Activated B cell treated with CpG ODN at 0.5 μM for 24 hours (primary cell): ENCODE data around the gene MBNL2. TPM values are rescaled to one million over a fixed set of nuclear protein-coding genes. Genes with fewer than 3 reads are reported as not detected.

Experiments used
- ATAC-seq: fragments of 200-7000 bp; cut with Tn5 transposase; one replicate; pipeline ENCODE4 v1.10.0; 2021; ENCODE audit warnings: low read depth, mild to moderate bottlenecking, moderate library complexity
- CTCF ChIA-PET: fragments of 350-600 bp; sonication (Branson Sonifier 250); formaldehyde crosslinking; loops from one replicate; lab custom pipeline; 2021; ENCODE audit warnings: antibody characterized with exemption; lab: Charles Lee
- POLR2A ChIA-PET: fragments of 350-600 bp; sonication (Branson Sonifier 250); formaldehyde crosslinking; loops from one replicate; lab custom pipeline; 2021; ENCODE audit warnings: antibody characterized with exemption; lab: Charles Lee
- DNase-seq: peaks from one replicate; pipeline ENCODE4 v3.0.0; 2022
- H3K27ac Mint-ChIP-seq: one replicate; pipeline ENCODE4 v1.8.0; 2020; ENCODE audit warnings: mixed read lengths
- H3K27me3 Mint-ChIP-seq: one replicate; pipeline ENCODE4 v1.8.0; 2021; ENCODE audit warnings: mixed read lengths
- H3K36me3 Mint-ChIP-seq: one replicate; pipeline ENCODE4 v1.8.0; 2021; ENCODE audit warnings: low read depth, mixed read lengths
- H3K4me1 Mint-ChIP-seq: one replicate; pipeline ENCODE4 v1.8.0; 2021; ENCODE audit warnings: mixed read lengths
- H3K4me3 Mint-ChIP-seq: one replicate; pipeline ENCODE4 v1.8.0; 2020; ENCODE audit warnings: mild to moderate bottlenecking, mixed read lengths
- H3K9me3 Mint-ChIP-seq: one replicate; pipeline ENCODE4 v1.8.0; 2020; ENCODE audit warnings: mixed read lengths
- CTCF ChIP-seq: fragments of 200-600 bp; IDR thresholded peaks from one replicate; pipeline ENCODE4 v1.8.0; 2022; ENCODE audit warnings: antibody characterized with exemption, mild to moderate bottlenecking
- intact Hi-C: fragments of 100-400 bp; cut with micrococcal nuclease; formaldehyde crosslinking; loops from one replicate; pipeline ENCODE4 v1.15.1; 2024
- total RNA-seq: library from RNA; stranded (reverse); gene quantifications from 2 replicates; pipeline ENCODE4 v1.2.3, GENCODE V29; 2022

The MBNL2 gene
- total RNA-seq, 1 donor from 2014 or later = 18.8 TPM

DNA sequence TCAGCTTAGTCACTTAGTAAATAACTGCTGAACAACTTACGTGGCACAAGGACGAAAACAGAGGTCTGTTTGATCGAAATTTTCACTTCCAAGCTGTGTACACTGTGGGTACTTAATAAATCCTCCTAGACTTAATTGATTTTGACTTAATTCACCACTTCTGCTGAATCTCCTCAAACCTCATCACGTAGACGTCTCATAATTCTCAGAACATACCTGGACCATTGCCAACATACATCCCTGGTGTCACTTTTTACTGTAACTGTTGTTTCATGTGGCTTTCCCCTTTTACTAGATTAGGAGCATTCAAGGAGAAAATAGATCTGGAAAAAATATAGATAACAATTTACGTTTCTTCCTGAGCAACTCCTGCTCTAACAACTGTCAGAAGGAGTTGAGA, 105.0 kb downstream of the MBNL2 start:
- ChIA-PET POLR2A (no interaction called here), CTCF (interaction anchor here (1.4 kb wide), 1 partner anchor 217 kb away, joined by 4 read pairs; no protein-coding TSS in a partner anchor)
- H3K4me1 Mint-ChIP-seq = peaks cover 5% of the 10 kb centered on the region
- no peak for TF ChIP-seq CTCF
- DNase-seq (no peak), ATAC-seq (no peak)
- intact Hi-C loops = no loop called here
- peaks cover 16% of the 10 kb centered on the region for H3K36me3 Mint-ChIP-seq
- no peaks in the 10 kb centered on the region for H3K9me3 Mint-ChIP-seq
- H3K27me3 Mint-ChIP-seq = no peaks in the 10 kb centered on the region
- no peak overlapping the region for H3K27ac Mint-ChIP-seq
- no peak overlapping the region for H3K4me3 Mint-ChIP-seq

- TF ChIP-seq CTCF = no peak
- Mint-ChIP-seq H3K4me3 (no peak overlapping the region), H3K4me1 (peaks cover 5% of the 10 kb centered on the region), H3K36me3 (peaks cover 19% of the 10 kb centered on the region), H3K27ac (no peak overlapping the region), H3K27me3 (no peaks in the 10 kb centered on the region), H3K9me3 (no peaks in the 10 kb centered on the region)
- ChIA-PET POLR2A (no interaction called here), CTCF (interaction anchor here (1.4 kb wide), 1 partner anchor 218 kb away, joined by 4 read pairs; no protein-coding TSS in a partner anchor)
- DNase-seq = no peak
- no peak for ATAC-seq
- intact Hi-C loops = no loop called here
These were observed 105.5 kb downstream of the MBNL2 start for GRCh38 chr13:97327506-97328221.

- Mint-ChIP-seq H3K27ac (no peak overlapping the region), H3K36me3 (peaks cover 23% of the 10 kb centered on the region), H3K4me3 (no peak overlapping the region), H3K27me3 (no peaks in the 10 kb centered on the region), H3K9me3 (no peaks in the 10 kb centered on the region), H3K4me1 (peaks cover 5% of the 10 kb centered on the region)
- ATAC-seq = no peak
- ChIA-PET POLR2A (no interaction called here), CTCF (no interaction called here)
- TF ChIP-seq CTCF = no peak
- intact Hi-C loops = no loop called here
- DNase-seq = no peak
These were observed 106.2 kb downstream of the MBNL2 start for GRCh38 chr13:97328222-97328790.

DNA sequence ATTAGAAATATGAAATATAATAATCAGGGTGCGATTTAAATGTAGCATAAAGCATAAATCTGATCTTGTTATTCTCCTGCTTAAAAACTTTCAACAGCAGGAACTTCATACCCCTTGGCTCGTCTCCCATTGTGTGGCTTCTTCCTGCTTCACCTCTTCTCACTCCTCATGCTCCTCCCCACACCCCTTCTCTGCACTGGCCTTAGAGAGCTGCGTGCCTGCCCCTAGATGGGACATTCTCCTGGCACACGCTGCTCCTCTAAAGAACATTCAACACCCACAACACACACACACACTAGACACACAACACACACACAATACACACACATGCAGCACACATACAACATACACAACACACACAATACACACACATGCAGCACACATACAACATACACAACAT, 107.2 kb downstream of the MBNL2 start:
- DNase-seq (no peak), ATAC-seq (no peak)
- ChIA-PET CTCF (no interaction called here), POLR2A (no interaction called here)
- intact Hi-C loops = no loop called here
- no peak overlapping the region for H3K4me3 Mint-ChIP-seq
- no peaks in the 10 kb centered on the region for H3K9me3 Mint-ChIP-seq
- TF ChIP-seq CTCF = no peak
- H3K36me3 Mint-ChIP-seq = peaks cover 25% of the 10 kb centered on the region
- H3K27ac Mint-ChIP-seq = no peak overlapping the region
- no peaks in the 10 kb centered on the region for H3K27me3 Mint-ChIP-seq
- H3K4me1 Mint-ChIP-seq = peaks cover 5% of the 10 kb centered on the region

- DNase-seq = no peak
- ChIA-PET CTCF (no interaction called here), POLR2A (no interaction called here)
- Mint-ChIP-seq H3K4me3 (no peak overlapping the region), H3K36me3 (peaks cover 28% of the 10 kb centered on the region), H3K9me3 (no peaks in the 10 kb centered on the region), H3K27ac (no peak overlapping the region), H3K27me3 (no peaks in the 10 kb centered on the region), H3K4me1 (peaks cover 3% of the 10 kb centered on the region)
- no peak for TF ChIP-seq CTCF
- intact Hi-C loops = no loop called here
- ATAC-seq = no peak
These were observed 108.3 kb downstream of the MBNL2 start for GRCh38 chr13:97330448-97330847.
